HepG2 (cell line): ENCODE data around the gene PRPF38B. TPM values are rescaled to one million over a fixed set of nuclear protein-coding genes. Genes with fewer than 3 reads are reported as not detected.

Experiments used
- MAFK ChIP-seq, 2 experiments: IDR thresholded peaks in 1 of 2; conservative IDR thresholded peaks in 1 of 2; 2 replicates each; pipeline ENCODE4 v1.6.1; 2011; ENCODE audit warnings: improper control_type of control experiment in 2 of 2, low read length in 2 of 2
- NFE2L2 ChIP-seq: fragments of 150-350 bp; IDR thresholded peaks from 2 replicates; pipeline ENCODE4 v1.6.1; 2014; ENCODE audit warnings: low read length
- POLR2AphosphoS2 ChIP-seq: IDR thresholded peaks from 2 replicates; pipeline ENCODE4 v1.6.1; 2011; ENCODE audit warnings: low read depth, low read length, improper control_type of control experiment
- PRDM4 ChIP-seq: sonication (generic); formaldehyde crosslinking; IDR thresholded peaks from 2 replicates; pipeline ENCODE4 v1.9.0; 2021; ENCODE audit warnings: missing genetic modification reagents, borderline replicate concordance
- PREB ChIP-seq: sonication (generic); formaldehyde crosslinking; IDR thresholded peaks from 2 replicates; pipeline ENCODE4 v1.4.0; 2020; ENCODE audit warnings: missing genetic modification reagents
- RFX3 ChIP-seq: IDR thresholded peaks from 2 replicates; pipeline ENCODE4 v1.6.1; 2016; ENCODE audit warnings: missing biosample characterization, missing genetic modification reagents
- RXRA ChIP-seq: sonication (generic); formaldehyde crosslinking; IDR thresholded peaks from 2 replicates; pipeline ENCODE4 v1.5.1; 2020; ENCODE audit warnings: missing genetic modification reagents
- SAP130 ChIP-seq: IDR thresholded peaks from 2 replicates; pipeline ENCODE4 v1.6.1; 2016; ENCODE audit warnings: low read depth
- ZNF644 ChIP-seq: IDR thresholded peaks from 2 replicates; pipeline ENCODE4 v1.6.1; 2016; ENCODE audit warnings: low read depth
- ZNF704 ChIP-seq: sonication (generic); formaldehyde crosslinking; IDR thresholded peaks from 2 replicates; pipeline ENCODE4 v1.8.1; 2023; ENCODE audit warnings: mild to moderate bottlenecking, inconsistent platforms, moderate library complexity, missing genetic modification reagents, borderline replicate concordance
- polyA plus RNA-seq, 8 experiments: library from polyadenylated mRNA; depleted of rRNA in 3 of 8; stranded (reverse) in 7 of 8; unstranded in 1 of 8; fragments of >200 nt; fragmentation: Illumina TruSeq in 4 of 8; extraction: Trizol in 4 of 8; gene quantifications; 2 replicates each; pipeline versions ENCODE4 v1.2.1 to v1.2.3, GENCODE V29; 2011 to 2016; ENCODE audit warnings: low read depth in 4 of 8, missing spikeins in 1 of 8, mixed read lengths in 1 of 8; ENCODE audit not compliant: insufficient read depth in 1 of 8
- total RNA-seq, 5 experiments: library from RNA; depleted of rRNA; stranded (reverse); fragments of >200 nt; fragmentation: Illumina TruSeq; extraction: Trizol; gene quantifications; 2 replicates each; pipeline ENCODE4 v1.2.3, GENCODE V29; 2016; ENCODE audit warnings: low read depth in 1 of 5

PRPF38B gene
- total and polyA plus RNA-seq, 2 of the 13 experiments (the other 11 are each of a cell fraction or from before 2014, with no cell fraction given): 25.7 to 29.7 TPM

- TF ChIP-seq NFE2L2 (peak; percentile 59; the same call in 1 of the 2 replicates), ZNF644 (CRISPR knock-in tag) (0 out of 2 replicates have a peak, but pooled peaks have one; percentile 37), SAP130 (CRISPR knock-in tag) (0 out of 2 replicates have a peak, but pooled peaks have one; percentile 16), RFX3 (CRISPR knock-in tag) (no peak), PREB (CRISPR knock-in tag) (no peak), MAFK (conservative IDR thresholded peaks at IDR 0.05 in 1 of 2, IDR thresholded peaks at IDR 0.05 in 1 of 2; ENCODE audit: low read length in 2 of 2) (peak; percentile 83 to 86), POLR2AphosphoS2 (no peak), RXRA (CRISPR knock-in tag) (no peak), ZNF704 (CRISPR knock-in tag) (no peak), PRDM4 (CRISPR knock-in tag) (no peak)
- TF ChIP-seq, all 625 proteins: peak for 8
These were observed 27.7 kb downstream of the PRPF38B start (continued) for GRCh38 chr1:108719656-108720435.
